NCI-H2227 treated with DMSO at 0.1 percent for 48 hours (cell line): ENCODE measurements around the gene FNDC8.
"Not testable (repeated sequence)": the region's sequence is repeated elsewhere in the genome, so short reads cannot be mapped to it uniquely, and the experiment has no call there.

Experiments used
- DNase-seq: peaks from one replicate; lab custom pipeline; 2025; lab: John Stamatoyannopoulos, UW

FNDC8 gene

GRCh38 chr17:35144840-35145239 is 23.4 kb downstream of the FNDC8 start:
- DNase-seq = no peak

GRCh38 chr17:35146214-35146833 is 24.9 kb downstream of the FNDC8 start:
- DNase-seq = no peak

GRCh38 chr17:35147375-35147905 is 26.0 kb downstream of the FNDC8 start, which contains the start of gene UNC45B:
TSS of gene UNC45B (plus strand) at chr17:35147817. CDS start at chr17:35148264, 447 bp downstream.
- no peak for DNase-seq

GRCh38 chr17:35148144-35148543 is 26.7 kb downstream of the FNDC8 start:
- no peak for DNase-seq

GRCh38 chr17:35149941-35150340 is 28.5 kb downstream of the FNDC8 start:
- no peak for DNase-seq

- not testable (repeated sequence) for DNase-seq
These were observed 29.7 kb downstream of the FNDC8 start for GRCh38 chr17:35151080-35151479.

GRCh38 chr17:35152421-35153140 is 31.2 kb downstream of the FNDC8 start:
- DNase-seq = no peak

GRCh38 chr17:35154196-35155165 is 33.1 kb downstream of the FNDC8 start:
- no peak for DNase-seq

GRCh38 chr17:35155246-35155645 is 33.8 kb downstream of the FNDC8 start:
- no peak for DNase-seq

GRCh38 chr17:35159940-35160339 is 38.5 kb downstream of the FNDC8 start:
- no peak for DNase-seq

- DNase-seq = no peak
These were observed 39.2 kb downstream of the FNDC8 start for GRCh38 chr17:35160354-35161201.

GRCh38 chr17:35161281-35161761 is 39.9 kb downstream of the FNDC8 start:
- no peak for DNase-seq

- DNase-seq = no peak
These were observed 41.3 kb downstream of the FNDC8 start for GRCh38 chr17:35162755-35163154.

GRCh38 chr17:35163886-35164285 is 42.5 kb downstream of the FNDC8 start:
- DNase-seq = no peak

- DNase-seq = no peak
These were observed 43.3 kb downstream of the FNDC8 start for GRCh38 chr17:35164716-35165115.

GRCh38 chr17:35166526-35166925 is 45.1 kb downstream of the FNDC8 start:
- DNase-seq = no peak

GRCh38 chr17:35167046-35167445 is 45.6 kb downstream of the FNDC8 start:
- no peak for DNase-seq

GRCh38 chr17:35167666-35168065 is 46.3 kb downstream of the FNDC8 start:
- DNase-seq = no peak

- DNase-seq = no peak
These were observed 48.5 kb downstream of the FNDC8 start for GRCh38 chr17:35169835-35170363.

- no peak for DNase-seq
These were observed 49.8 kb downstream of the FNDC8 start for GRCh38 chr17:35170968-35171771.
